Activated CD8-positive, alpha-beta T cell treated with anti-CD3 and anti-CD28 coated beads, Interleukin-2, amount 10 ng/mL, durations not matched to agents 7 days and 5 days (primary cell): Measurements from ENCODE around the gene THOC2. TPM values are rescaled to one million over a fixed set of nuclear protein-coding genes. Genes with fewer than 3 reads are reported as not detected.
"Not testable (repeated sequence)": the region's sequence is repeated elsewhere in the genome, so short reads cannot be mapped to it uniquely, and the experiment has no call there.

Source experiments
- ATAC-seq: fragments of 150-1000 bp; cut with Tn5 transposase; one replicate; pipeline ENCODE4 v1.10.0; 2021; ENCODE audit warnings: moderate library complexity
- CTCF ChIA-PET: fragments of 350-600 bp; sonication (Branson Sonifier 250); formaldehyde crosslinking; loops from one replicate; lab custom pipeline; 2021; ENCODE audit warnings: antibody characterized with exemption; lab: Charles Lee
- POLR2A ChIA-PET: fragments of 350-600 bp; sonication (Branson Sonifier 250); formaldehyde crosslinking; loops from one replicate; lab custom pipeline; 2021; ENCODE audit warnings: antibody characterized with exemption; lab: Charles Lee
- DNase-seq: peaks from one replicate; pipeline ENCODE4 v3.0.0-alpha.2; 2020
- H3K27ac Mint-ChIP-seq: one replicate; pipeline ENCODE4 v1.8.0; 2021; ENCODE audit warnings: mild to moderate bottlenecking, mixed read lengths
- H3K27me3 Mint-ChIP-seq: one replicate; pipeline ENCODE4 v1.8.0; 2021; ENCODE audit warnings: low read depth, mixed read lengths
- H3K36me3 Mint-ChIP-seq: one replicate; pipeline ENCODE4 v1.8.0; 2021; ENCODE audit warnings: low read depth, mixed read lengths
- H3K4me1 Mint-ChIP-seq: one replicate; pipeline ENCODE4 v1.8.0; 2021; ENCODE audit warnings: low read depth, mixed read lengths
- H3K4me3 Mint-ChIP-seq: one replicate; pipeline ENCODE4 v1.8.0; 2021; ENCODE audit warnings: mild to moderate bottlenecking, mixed read lengths
- H3K9me3 Mint-ChIP-seq: one replicate; pipeline ENCODE4 v1.8.0; 2022; ENCODE audit warnings: mixed read lengths; ENCODE audit not compliant: insufficient read depth
- total RNA-seq, 2 experiments: library from RNA; stranded (reverse); gene quantifications; one replicate each; pipeline ENCODE4 v1.2.3, GENCODE V29; 2021

Gene THOC2
- total RNA-seq, 2 experiments from 2014 or later: 78.9 to 83.4 TPM

DNA sequence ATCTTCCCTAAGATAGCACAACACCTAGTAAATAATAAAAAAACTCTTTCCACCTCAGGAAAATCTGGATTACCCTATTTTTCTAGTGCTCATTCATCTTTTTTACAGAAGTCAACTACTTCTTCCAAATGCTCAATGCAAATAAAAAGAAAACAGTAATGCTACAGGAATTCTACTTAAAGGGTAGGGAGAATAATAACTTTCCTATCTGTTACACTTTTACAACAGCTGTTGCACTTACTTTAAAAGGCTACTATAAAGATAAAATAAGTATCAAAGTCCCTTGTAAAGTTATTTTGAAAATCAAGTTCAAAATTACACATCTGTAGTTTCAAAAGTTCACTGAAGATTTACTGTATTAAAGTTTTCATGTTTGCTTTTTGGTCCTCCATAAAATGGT, 37.6 kb downstream of the THOC2 start:
- Mint-ChIP-seq H3K4me1 (peaks cover 2% of the 10 kb centered on the region), H3K36me3 (peaks cover 5% of the 10 kb centered on the region)
- no peak for ATAC-seq

DNA sequence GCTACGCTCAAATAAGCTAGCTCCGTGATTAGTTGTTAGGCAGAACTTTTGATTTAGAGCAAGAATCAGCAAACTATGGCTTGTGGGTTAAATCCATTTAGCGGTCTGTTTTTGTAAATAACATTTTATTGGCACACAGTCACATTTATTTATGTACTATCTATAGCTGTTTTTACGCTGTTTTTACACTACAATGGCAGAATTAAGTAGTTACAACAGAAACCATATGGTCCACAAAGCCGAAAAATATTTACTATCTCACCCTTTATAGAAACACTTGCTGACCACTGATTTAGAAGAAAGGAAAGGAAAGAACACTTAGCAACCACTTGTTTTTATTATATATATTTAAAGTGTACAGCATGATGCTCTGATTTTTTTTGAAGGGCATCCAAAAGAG, 41.1 kb downstream of the THOC2 start:
- ATAC-seq (no peak), DNase-seq (no peak)
- no peaks in the 10 kb centered on the region for H3K27me3 Mint-ChIP-seq
- ChIA-PET POLR2A (no interaction called here), CTCF (no interaction called here)
- H3K4me1 Mint-ChIP-seq: no peaks in the 10 kb centered on the region
- H3K27ac Mint-ChIP-seq: no peak overlapping the region
- H3K36me3 Mint-ChIP-seq: peaks cover 15% of the 10 kb centered on the region
- H3K4me3 Mint-ChIP-seq: no peak overlapping the region
- no peaks in the 10 kb centered on the region for H3K9me3 Mint-ChIP-seq

More for the DNA sequence above, 37.6 kb downstream of the THOC2 start:
- Mint-ChIP-seq H3K9me3 (no peaks in the 10 kb centered on the region), H3K27ac (no peak overlapping the region), H3K27me3 (no peaks in the 10 kb centered on the region), H3K4me3 (no peak overlapping the region)
- DNase-seq: no peak
- POLR2A ChIA-PET: no interaction called here
- CTCF ChIA-PET: no interaction called here

GRCh38 chrX:123688524-123688923, 44.3 kb downstream of the THOC2 start:
- no peak for DNase-seq
- H3K9me3 Mint-ChIP-seq: no peaks in the 10 kb centered on the region
- H3K36me3 Mint-ChIP-seq: peaks cover 29% of the 10 kb centered on the region
- H3K4me1 Mint-ChIP-seq: no peaks in the 10 kb centered on the region
- no peak overlapping the region for H3K27ac Mint-ChIP-seq
- no peak overlapping the region for H3K4me3 Mint-ChIP-seq
- ChIA-PET POLR2A (no interaction called here), CTCF (no interaction called here)
- no peaks in the 10 kb centered on the region for H3K27me3 Mint-ChIP-seq
- ATAC-seq: no peak

DNA sequence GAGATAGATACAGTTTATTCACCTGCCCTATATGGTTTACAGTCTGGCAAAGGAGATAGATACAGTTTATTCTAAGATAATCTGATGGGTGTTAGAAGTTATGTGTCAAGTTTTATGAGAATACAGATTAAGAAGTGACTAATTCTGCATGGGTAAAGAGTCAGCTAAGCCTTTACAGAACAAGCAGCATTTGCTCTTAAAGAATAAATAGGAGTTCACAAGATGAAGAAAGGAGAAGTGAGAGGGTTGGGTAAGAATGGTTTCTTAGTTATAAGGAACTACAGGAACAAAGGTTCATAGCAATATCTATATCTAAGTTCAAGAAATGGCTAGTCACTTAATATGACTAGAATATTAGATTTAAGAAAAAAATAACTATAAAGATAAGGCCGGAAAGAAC, 47.6 kb downstream of the THOC2 start:
- ChIA-PET CTCF (no interaction called here), POLR2A (no interaction called here)
- DNase-seq (no peak), ATAC-seq (no peak)
- Mint-ChIP-seq H3K27ac (no peak overlapping the region), H3K4me3 (no peak overlapping the region), H3K27me3 (no peaks in the 10 kb centered on the region), H3K9me3 (no peaks in the 10 kb centered on the region), H3K36me3 (peaks cover 48% of the 10 kb centered on the region), H3K4me1 (no peaks in the 10 kb centered on the region)

DNA sequence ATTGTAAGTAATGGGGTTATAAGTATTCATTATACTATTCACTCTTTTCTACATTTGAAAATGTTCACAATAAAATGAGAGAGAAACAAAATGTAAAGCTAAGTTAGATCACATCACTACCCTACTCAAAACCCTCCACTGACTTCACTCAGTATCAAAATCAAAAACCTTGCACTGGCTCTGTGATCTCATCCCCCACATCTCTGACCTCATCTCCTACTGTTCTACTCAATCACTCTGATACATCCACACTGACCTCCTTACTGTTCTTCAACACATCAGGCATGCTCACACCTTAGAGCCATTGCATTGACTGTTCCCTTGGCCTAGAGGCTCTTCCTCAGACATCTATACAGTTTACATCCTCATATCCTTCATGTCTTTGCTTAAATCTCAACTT, 50.7 kb downstream of the THOC2 start:
- peaks cover 54% of the 10 kb centered on the region for H3K36me3 Mint-ChIP-seq
- ATAC-seq (no peak), DNase-seq (no peak)
- ChIA-PET POLR2A (no interaction called here), CTCF (no interaction called here)
- no peak overlapping the region for H3K27ac Mint-ChIP-seq
- no peaks in the 10 kb centered on the region for H3K27me3 Mint-ChIP-seq
- no peaks in the 10 kb centered on the region for H3K9me3 Mint-ChIP-seq
- no peak overlapping the region for H3K4me3 Mint-ChIP-seq
- no peaks in the 10 kb centered on the region for H3K4me1 Mint-ChIP-seq

GRCh38 chrX:123679733-123680460, 53.0 kb downstream of the THOC2 start:
- H3K4me3 Mint-ChIP-seq, POLR2A ChIA-PET, CTCF ChIA-PET, DNase-seq, ATAC-seq, H3K9me3 Mint-ChIP-seq, H3K27ac Mint-ChIP-seq, H3K27me3 Mint-ChIP-seq, H3K4me1 Mint-ChIP-seq: not testable (repeated sequence)
- peaks cover 57% of the 10 kb centered on the region for H3K36me3 Mint-ChIP-seq

- H3K27ac Mint-ChIP-seq: no peak overlapping the region
- CTCF ChIA-PET: no interaction called here
- H3K27me3 Mint-ChIP-seq: no peaks in the 10 kb centered on the region
- no peaks in the 10 kb centered on the region for H3K9me3 Mint-ChIP-seq
- peaks cover 41% of the 10 kb centered on the region for H3K36me3 Mint-ChIP-seq
- no peak for ATAC-seq
- POLR2A ChIA-PET: no interaction called here
- no peaks in the 10 kb centered on the region for H3K4me1 Mint-ChIP-seq
- H3K4me3 Mint-ChIP-seq: no peak overlapping the region
- no peak for DNase-seq
Measured at GRCh38 chrX:123675154-123675553, 57.7 kb downstream of the THOC2 start.

DNA sequence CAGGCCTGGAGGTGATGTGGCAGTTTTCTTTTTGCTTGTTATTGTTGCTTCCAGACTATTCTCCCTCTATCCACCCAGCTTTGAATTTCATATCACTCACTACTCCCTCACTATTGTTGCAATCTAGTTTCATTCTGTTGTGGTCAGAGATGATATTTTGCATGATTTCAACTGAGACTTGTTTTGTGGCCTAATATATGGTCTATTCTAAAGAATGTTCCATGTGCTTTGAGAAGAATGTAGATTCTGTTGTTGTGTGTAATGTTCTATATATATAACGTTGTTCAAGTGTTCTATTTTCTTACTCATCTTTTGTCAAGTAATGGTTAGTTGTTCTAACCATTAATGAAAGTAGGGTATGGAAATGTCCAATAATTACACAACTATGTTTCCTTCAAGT, 59.0 kb downstream of the THOC2 start:
- Mint-ChIP-seq H3K27me3 (no peaks in the 10 kb centered on the region), H3K36me3 (peaks cover 40% of the 10 kb centered on the region), H3K27ac (no peak overlapping the region), H3K4me1 (no peaks in the 10 kb centered on the region), H3K4me3 (no peak overlapping the region), H3K9me3 (no peaks in the 10 kb centered on the region)
- no peak for ATAC-seq
- CTCF ChIA-PET: no interaction called here
- POLR2A ChIA-PET: no interaction called here
- DNase-seq: no peak

DNA sequence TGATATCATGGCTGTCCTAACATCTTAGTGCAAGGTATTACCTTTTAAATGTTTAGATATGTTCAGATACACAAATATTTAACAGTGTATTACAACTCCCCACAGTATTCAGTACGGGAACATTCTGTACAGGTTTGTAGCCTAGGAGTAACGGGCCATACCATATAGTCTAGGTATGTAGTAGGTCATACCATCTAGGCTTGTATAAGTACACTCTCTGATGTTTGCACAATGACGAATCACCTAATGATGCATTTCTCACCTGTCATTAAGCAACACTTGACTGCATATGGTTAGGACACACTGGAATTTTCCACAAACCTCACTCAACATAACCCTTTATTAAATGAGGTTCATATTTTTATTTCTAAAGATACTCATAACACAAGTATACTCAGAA, 67.7 kb downstream of the THOC2 start:
- no peak overlapping the region for H3K27ac Mint-ChIP-seq

DNA sequence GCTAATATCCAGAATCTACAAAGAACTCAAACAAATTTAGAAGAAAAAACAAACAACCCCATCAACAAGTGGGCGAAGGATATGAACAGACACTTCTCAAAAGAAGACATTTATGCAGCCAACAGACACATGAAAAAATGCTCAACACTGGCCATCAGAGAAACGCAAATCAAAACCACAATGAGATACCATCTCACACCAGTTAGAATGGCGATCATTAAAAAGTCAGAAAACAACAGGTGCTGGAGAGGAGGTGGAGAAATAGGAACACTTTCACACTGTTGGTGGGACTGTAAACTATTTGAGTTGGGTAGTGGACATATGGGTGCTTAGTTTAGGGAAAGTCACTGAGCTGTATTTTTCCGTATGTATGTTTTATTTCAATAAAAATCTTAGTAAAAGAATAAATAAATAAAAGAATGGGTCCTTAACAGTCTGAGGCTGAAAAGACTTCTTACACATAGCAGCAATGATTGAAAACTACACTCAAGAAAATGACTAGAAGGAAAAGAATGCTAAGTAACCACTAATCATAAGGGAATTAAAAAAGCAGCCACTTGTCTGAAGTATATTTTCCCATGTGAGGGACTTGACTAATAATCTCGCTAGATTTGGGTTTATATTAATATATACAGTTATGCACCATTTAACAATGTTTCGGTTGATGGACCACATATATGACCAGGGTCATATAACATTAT, 68.2 kb downstream of the THOC2 start:
- DNase-seq, H3K9me3 Mint-ChIP-seq, H3K27me3 Mint-ChIP-seq, H3K4me1 Mint-ChIP-seq, H3K4me3 Mint-ChIP-seq, ATAC-seq, CTCF ChIA-PET, H3K27ac Mint-ChIP-seq, POLR2A ChIA-PET: not testable (repeated sequence)
- H3K36me3 Mint-ChIP-seq: peaks cover 59% of the 10 kb centered on the region

More for the DNA sequence above, 67.7 kb downstream of the THOC2 start:
- ATAC-seq (no peak), DNase-seq (no peak)
- ChIA-PET POLR2A (no interaction called here), CTCF (no interaction called here)
- Mint-ChIP-seq H3K4me3 (no peak overlapping the region), H3K9me3 (no peaks in the 10 kb centered on the region), H3K27me3 (no peaks in the 10 kb centered on the region), H3K36me3 (peaks cover 57% of the 10 kb centered on the region), H3K4me1 (no peaks in the 10 kb centered on the region)

DNA sequence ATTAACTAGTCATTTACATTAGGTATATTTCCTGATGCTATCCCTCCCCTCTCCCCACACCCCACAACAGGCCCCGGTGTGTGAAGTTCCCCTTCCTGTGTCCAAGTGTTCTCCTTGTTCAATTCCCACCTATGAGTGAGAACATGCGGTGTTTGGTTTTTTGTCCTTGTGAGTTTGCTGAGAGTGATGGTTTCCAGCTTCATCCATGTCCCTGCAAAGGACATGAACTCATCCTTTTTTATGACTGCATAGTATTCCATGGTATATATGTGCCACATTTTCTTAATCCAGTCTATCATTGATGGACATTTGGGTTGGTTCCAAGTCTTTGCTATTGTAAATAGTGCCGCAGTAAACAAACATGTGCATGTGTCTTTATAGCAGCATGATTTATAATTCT, 69.1 kb downstream of the THOC2 start:
- ATAC-seq, H3K4me1 Mint-ChIP-seq, DNase-seq, H3K27me3 Mint-ChIP-seq, H3K9me3 Mint-ChIP-seq, POLR2A ChIA-PET, H3K27ac Mint-ChIP-seq, CTCF ChIA-PET, H3K4me3 Mint-ChIP-seq: not testable (repeated sequence)
- peaks cover 54% of the 10 kb centered on the region for H3K36me3 Mint-ChIP-seq

DNA sequence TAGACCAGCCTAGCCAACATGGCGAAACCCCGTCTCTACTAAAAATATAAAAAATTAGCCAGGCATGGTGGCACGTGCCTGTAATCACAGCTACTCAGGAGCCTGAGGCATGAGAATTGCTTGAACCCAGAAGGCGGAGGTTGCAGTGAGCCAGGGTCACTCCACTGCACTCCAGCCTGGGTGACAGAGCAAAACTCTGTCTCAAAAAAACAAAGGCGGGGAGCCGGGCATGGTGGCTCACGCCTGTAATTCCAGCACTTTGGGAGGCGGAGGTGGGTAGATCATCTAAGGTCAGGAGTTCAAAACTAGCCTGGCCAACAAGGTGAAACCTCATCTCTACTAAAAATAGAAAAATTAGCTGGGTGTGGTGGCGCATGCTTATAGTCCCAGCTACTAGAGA, 76.3 kb downstream of the THOC2 start:
- H3K4me1 Mint-ChIP-seq, ATAC-seq, H3K4me3 Mint-ChIP-seq, DNase-seq, CTCF ChIA-PET, POLR2A ChIA-PET, H3K9me3 Mint-ChIP-seq, H3K27ac Mint-ChIP-seq, H3K27me3 Mint-ChIP-seq: not testable (repeated sequence)
- H3K36me3 Mint-ChIP-seq: peaks cover 43% of the 10 kb centered on the region
